HEK293T (cell line): ENCODE measurements around the gene AEBP1.

ENCODE experiments used
- BHLHE40 ChIP-seq: fragments of 450-650 bp; IDR thresholded peaks from 2 replicates; pipeline ENCODE4 v1.6.1; 2016; ENCODE audit warnings: mild to moderate bottlenecking, moderate library complexity, borderline replicate concordance
- FOXM1 ChIP-seq: fragments of 450-650 bp; IDR thresholded peaks from 2 replicates; pipeline ENCODE4 v1.6.1; 2017; ENCODE audit warnings: mild to moderate bottlenecking, borderline replicate concordance

- no peak for TF ChIP-seq BHLHE40
- TF ChIP-seq FOXM1 = no peak
Observed at GRCh38 chr7:44078521-44078920, 25.6 kb upstream of the AEBP1 start.
